ENCODE measurements around the gene RAPGEF2.

Gene RAPGEF2

DNA sequence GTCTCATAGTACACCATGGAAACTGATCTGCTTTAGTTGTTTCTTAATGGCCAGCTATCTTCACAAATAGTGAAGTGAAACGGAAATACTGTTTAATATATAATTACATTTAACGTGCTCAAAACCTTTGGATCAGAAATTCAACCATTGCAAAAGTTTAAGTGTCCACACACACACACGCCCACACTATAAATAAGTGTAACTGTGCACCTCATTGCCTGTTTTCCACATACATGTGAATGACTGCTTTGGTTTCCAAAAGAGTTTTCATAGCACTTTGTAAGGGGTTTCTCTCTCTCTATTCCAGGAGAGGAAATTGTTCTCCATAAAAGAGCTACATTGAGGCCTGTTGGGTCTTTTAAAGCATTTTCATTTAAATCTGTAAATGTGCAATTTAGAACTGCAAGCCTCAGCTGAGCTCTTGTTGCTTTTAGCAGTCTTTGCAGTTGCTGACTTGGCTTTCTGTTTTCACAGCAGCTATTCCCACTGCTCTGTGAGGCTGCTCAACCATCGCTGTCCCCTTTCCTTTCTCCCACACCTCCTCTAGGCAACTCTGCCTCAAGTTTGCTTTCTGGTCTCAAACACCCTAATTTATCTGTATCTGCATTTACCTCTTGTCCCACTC is 94.5 kb downstream of the RAPGEF2 start:
- no peak for DNase-seq (ENCODE audit: low read depth)

DNA sequence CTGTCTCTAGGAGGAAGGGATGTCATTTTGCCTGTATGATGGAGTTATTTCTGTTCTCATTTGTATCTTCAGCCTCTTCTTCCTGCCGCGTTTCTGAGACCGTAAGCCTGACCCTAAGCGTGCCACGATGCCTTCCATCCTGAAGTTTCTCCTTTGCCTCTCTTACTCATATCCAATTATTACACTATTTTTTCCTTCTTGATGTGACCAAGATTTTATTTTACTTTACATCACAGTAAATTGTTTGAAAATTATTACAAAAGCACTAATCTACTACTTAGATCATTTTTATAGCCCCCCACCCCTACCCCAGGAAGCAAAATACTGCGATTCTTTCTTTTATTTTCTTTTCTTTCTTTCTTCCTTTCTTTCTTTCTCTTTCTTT is 95.0 kb downstream of the RAPGEF2 start:
- DNase-seq (ENCODE audit: low read depth), result no peak

DNA sequence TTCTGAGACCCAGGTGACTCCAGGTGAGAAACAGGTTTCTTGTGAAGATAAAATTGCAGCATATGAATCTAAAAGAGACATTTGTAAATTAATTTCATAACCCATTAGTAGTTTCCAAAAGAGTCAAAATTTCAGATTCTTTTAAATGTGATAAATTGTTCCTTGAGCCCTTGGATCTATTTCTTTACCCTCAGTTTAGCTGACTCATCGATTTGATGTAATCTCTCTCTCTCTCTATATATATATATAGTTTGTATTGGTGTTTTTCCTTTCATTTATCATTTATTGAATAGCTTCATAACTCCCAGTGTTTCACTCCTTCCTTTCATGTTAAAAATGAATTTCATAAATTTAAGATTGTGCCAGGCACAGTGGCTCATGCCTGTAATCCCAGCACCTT is 96.9 kb downstream of the RAPGEF2 start:
- no peak for DNase-seq (ENCODE audit: low read depth)

DNA sequence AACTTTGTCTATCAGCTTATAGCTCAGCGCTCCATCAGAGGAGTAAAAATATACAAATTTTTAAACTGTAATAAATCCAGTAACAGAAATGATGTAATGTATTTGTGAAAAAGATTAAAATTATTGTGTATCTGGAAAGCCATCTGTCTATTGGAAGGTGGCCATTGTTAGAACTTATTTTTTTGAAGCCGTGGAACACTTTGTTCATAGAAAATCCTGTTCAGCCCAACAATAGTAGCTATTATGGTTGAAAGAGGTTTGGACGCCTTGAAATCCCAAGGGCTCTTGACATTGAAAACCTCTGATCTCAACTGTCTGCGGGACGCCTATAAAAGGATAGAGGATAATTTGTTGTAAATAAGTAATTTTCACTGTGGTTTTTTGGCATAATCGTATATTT is 98.3 kb downstream of the RAPGEF2 start:
- DNase-seq (ENCODE audit: low read depth), result no peak

DNA sequence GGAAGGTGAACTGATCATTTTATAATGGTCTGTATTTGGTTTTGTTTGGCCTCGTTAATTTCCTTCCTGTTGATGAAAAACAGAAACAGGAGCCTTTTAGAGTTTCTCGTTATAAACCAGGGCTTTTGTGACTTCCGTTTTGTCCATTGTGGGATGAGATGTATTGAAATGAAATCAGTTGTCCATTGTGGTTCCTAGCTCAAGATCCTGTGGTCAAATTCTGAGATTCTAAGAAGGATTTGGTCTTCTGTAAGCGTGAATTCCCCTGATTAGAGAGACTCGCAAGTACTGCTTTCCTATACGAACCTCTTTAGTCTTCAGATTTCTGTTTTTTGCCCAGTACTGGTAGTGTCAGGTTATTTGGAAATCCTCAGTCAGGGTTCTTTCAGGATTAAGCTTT is 101.7 kb downstream of the RAPGEF2 start:
- DNase-seq (ENCODE audit: low read depth), result no peak

DNA sequence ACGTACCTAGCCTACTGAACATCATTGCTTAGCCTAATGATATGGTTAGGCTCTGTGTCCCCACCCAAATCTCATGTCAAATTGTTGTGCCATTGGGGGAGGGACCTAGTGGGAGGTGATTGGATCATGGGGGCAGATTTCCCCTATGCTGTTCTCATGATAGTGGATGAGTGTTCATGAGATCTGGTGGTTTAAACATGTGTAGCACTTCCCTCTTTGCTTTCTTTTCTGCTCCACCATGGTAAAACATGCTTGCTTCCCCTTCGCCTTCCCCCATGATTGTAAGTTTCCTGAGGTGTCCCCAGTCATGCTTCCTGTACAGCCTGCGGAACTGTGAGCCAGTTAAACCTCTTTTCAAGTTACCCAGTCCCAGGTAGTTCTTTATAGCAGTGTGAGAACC is 102.6 kb downstream of the RAPGEF2 start:
- no peak for DNase-seq (ENCODE audit: low read depth)

DNA sequence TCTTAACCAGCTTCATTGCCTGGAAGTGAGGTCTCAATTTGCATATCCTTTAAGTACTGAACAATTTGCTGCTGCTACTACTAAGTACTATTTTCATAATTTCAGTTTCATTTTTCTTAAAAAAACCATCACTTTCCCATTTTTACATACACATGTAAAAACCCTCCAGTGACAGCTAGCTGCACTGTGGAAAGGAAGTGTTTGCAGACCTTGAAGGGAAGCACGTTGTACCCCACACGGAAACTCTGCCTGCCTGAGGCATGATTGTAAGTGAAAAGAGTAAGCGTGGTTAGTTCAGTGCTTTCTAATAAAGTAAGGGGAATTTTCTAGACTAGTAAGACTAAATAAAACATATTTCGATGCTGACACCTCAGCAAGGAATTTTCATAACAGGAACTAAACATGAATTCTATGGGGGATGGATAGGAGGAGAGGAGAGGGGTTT is 103.6 kb downstream of the RAPGEF2 start:
- DNase-seq (ENCODE audit: low read depth), result no peak

DNA sequence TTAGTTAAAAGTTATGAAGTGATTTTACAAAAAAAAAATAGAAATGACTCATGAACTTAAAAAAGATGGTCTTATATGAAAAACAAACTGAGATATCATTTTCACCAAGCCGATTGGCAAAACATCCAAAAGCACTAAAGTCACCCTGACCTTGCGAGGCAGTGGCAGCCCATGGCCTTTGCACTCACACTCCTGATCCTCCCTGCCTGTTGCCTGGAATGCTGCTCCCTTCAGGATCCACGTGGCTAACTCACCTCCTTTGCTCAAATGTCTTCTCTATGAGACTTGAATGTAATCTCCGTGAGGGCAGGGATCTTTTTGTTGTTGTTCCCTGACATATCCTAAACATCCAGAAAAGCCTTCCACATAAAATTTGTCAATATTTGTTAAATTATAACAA is 106.4 kb downstream of the RAPGEF2 start:
- DNase-seq (ENCODE audit: low read depth), result no peak

DNA sequence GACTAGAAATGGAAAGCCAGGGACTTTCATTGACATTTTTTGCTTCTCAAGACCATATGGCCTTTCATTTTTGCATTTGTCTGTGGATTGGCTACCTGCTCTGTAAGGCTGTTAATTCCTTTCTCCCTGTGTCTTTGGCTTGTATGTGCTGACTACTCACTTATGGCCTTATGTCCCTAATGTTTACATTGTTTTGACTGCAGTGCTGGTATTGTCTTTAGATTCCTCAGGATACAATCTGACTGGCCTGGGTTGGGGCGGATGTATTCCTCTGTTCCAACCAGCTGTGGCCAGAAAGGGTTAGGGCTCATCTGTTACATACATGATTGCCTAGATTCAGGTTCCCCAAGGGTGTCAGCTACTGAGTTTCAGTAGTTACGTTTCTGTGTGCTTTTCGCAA is 108.1 kb downstream of the RAPGEF2 start:
- DNase-seq (ENCODE audit: low read depth), result no peak

DNA sequence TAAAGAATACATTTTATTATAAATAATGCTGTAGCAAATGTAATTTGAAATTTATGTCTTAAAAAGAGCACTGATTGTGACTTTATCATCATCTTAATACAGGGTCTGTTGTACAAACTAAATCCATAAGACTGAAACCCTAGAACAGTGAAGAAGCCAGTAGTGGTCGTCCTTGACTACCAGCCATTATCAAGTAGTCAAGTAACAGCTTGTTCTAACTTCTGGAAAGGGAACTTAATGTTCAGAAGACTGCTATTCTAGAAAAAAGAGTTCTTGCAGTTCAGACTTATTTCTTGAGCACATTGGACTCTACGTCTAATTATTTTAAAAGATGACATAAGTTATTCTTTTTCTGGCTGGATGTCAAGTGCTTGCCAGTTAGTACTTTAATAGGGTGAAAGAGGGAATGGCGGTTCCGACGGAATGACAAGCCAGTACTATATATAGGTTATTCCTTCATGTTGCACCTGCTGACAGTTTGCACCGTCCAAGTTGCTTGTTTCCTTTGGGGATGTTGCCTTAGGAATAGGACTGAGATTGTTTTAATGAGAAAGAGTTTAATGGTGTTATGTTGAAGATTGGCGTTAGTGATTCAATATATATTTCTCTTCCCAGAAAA is 109.9 kb downstream of the RAPGEF2 start:
- no peak for DNase-seq (ENCODE audit: low read depth)

DNA sequence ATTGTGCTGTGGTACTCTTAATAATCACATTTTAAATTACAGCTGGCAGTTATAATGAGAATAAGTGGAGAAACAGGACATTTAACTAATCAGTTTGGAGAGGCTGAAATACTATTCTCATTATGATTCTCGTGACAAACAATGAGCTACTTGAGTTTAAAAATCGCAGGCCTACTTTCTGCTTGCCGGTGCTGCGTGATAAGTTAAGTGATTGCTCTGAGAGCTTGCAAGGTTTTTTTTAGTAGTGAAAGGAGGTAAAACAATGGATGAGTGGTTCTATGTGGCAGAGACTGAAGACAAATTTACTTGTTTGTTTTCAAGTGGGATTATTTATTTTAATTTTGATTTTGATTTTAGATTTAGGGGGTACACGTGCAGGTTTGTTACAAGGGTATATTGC is 114.0 kb downstream of the RAPGEF2 start:
- DNase-seq (ENCODE audit: low read depth), result no peak

DNA sequence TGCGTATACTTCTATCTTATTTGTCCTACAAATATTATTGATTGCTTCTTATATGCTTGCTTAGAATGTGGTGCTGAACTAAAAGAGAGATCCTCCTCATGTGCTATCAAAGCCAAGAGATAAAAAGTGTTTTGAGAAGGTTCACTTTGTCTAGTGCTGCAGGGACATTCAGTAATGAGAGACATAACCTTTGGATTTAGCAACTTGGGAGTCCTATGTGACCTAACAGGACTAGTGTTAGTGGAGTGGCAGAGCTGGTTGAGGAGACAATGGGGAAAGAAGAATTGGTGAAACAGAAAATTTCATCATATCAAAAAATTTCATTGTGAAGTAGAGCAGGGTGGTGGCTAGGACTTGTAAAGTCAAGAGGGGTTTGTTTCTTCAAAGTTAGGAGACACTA is 117.0 kb downstream of the RAPGEF2 start:
- DNase-seq (ENCODE audit: low read depth), result no peak

DNA sequence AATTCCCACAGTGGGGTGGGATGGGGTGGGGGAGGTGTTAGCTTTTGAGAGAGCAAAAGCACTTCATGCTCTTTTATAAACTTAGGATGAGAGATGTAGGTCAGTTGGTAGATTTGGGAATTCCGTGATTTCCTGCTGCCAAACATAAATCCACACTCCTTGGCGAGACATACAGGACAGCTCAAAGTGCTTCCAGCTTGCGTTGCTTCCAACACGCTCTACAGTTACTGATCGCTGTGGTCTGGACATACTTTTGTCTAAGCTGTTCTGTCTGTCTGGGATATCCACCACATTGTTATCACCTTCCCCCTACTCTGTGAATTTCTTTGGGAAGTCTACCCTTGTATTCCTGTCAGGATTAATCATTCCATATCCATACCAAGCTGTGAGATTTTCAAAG is 117.5 kb downstream of the RAPGEF2 start:
- no peak for DNase-seq (ENCODE audit: low read depth)

DNA sequence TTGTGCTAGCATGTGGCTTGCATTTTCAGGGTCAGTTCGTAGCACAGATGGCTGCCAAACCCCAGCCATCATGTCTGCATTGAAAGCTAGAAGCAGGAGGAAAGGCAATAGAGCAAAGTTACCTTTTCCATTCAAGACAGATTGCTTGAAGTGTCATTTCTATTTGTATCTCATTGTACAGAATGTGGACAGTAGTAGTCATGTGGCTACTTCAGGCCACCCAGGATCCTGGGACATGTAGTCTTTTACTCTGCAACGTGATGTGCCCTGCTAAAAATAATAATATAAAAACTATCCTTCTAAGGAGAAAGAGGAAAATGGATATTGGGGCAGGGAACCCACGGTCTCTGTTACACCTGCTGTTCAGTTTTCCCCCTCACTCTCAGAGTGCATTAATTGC is 118.4 kb downstream of the RAPGEF2 start:
- DNase-seq (ENCODE audit: low read depth), result no peak

DNA sequence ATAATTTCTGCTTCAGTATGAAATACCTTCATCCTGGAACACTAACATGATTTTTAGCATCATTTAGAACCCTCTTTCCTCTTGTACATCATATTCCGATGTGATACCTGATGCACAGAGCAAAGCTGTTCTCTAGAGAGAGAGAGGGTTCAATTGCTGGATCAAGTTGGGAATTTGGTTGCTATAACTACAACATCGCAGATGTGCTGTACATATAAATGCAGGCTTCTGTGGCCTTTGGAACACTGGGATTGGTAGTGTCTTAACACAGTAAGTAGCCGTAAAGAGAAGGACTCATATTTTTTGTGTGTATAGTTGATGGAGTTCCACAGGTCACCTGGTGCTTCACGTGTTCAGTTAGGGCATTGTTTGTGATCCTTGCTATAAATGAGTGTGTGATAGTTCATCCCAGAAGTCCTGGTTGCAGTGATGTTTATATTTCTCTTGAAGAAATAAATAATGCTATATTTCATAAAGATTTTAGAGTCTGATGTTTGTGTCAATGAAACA is 119.2 kb downstream of the RAPGEF2 start:
- no peak for DNase-seq (ENCODE audit: low read depth)

DNA sequence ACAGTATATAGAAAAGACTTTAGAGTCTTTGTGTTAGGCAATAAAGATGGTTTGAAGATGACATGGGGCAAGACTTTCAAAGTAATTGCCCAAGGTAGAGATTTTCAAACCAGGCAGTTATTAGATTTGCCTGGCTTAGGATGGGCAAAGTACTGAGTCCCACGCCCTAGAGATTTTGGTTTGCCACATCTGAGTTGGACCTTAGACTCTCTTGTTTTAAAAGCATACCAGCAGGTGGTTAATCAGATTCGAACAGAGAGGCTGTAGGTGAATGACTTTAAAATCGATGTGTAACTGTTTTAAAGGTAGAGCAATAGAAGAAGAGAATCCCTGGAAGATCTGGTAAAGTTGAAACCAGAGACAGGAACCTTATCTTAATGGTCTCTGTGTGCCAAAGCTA is 121.5 kb downstream of the RAPGEF2 start:
- no peak for DNase-seq (ENCODE audit: low read depth)

DNA sequence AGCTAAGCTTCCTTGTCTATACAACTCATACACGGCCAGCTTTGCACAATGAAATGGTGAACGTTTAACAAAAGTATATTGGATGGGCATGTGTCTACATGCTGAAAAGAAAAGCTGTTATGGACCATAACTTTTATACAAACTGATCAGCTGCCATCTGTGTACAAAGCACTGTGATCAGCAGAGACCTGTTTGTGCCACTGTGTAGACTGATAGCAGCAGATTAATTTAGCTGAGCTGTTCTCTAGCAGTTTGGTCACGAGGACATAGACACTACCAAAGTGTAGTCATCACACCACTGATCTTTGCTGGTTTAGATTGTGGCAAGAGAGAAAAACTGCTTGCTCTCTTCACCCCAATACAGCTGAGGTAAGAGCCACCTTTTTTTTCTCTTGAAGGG is 124.5 kb downstream of the RAPGEF2 start:
- no peak for DNase-seq (ENCODE audit: low read depth)

DNA sequence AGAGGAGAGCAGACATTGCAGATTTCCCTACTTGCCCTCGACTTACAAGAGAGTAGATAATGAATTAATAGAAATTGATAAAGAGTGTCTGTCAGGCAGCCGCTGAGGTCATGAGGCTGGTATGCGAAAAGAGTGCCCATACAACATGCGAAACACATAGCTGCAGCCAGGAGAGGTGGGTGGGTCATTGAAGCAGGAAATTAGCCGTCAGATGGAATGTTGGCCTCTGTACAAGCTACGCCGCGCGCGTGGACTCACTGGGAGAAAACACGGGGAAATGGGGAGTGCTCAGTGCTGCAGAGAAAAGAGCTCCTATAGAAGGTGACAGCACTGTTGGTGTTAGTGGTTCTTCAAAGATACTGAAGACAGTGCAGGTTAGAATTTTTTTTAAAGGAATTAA is 125.1 kb downstream of the RAPGEF2 start:
- DNase-seq (ENCODE audit: low read depth), result peak; percentile 63

DNA sequence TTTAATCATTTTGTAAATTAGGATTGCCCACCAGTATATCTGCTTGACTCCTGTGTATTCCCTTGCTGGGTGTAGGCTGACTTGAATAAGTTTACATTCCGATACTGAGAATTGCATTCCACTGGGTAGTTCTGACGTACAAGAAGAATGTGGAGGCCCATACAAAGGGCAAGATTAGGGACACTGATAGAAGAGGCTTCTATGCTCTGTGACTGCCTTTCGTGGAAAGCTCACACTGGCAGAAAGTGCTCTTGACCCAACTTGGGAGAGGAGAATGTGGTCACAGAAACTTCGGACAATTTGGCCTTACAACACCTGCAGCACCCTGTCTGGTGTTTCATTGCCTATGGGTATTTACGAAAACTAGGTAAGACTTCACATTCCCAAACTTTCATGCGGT is 126.3 kb downstream of the RAPGEF2 start:
- DNase-seq (ENCODE audit: low read depth), result peak; percentile 67

DNA sequence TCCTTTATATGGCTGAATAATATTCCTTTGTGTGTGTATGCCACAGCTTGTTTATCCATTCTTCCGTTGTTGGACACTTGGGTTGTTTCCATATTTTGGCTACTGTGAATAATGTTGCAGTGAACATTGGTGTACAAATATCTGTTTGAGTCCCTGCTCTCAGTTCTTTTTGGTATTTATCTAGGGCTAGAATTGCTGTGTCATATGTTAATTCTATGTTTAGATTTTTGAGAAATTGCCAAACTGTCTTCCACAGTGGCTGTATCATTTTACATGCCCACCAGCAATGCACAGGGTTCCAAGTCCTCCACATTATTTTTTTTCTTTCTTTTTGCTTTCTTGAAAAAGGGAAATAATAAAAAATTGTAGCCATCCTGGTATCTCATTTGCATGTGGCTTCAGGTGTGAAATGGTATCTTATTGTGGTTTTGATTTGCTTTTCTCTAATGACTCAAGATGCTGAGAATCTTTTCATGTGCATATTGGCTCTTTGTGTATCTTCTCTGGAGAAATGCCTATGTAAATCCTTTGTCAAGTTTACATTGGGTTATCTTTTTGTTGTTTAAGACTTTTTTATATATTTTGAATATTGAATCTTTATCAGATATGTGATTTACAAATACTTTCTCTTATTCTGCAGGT is 129.7 kb downstream of the RAPGEF2 start:
- DNase-seq (ENCODE audit: low read depth), result no peak

DNA sequence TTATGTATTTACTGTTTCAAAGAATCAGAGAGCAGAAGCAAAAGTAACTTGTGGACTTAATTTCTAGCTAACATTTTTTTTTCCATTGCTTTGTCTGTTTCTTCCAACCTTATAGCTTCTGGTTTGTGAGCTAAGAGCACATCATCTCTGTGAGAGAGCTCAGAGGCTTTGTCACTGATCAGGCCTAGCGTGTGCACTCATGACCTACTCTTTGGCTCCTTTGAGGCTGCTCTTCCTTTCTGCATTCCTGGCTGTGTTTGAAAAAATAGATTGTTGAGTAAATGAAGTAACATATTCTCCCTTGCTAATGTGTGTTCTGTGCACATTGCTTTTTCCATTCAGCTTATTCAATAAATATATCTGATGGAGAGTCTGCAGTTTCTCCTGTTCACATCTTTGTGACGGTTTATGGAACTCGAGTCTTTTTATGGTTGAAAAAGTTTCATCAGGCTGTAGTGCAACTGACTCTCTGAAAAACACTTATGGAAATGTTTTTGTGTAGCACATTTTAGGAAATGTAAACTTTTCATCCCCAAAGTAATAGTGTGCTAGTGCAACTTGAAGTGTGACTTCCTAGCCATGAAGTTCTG is 133.0 kb downstream of the RAPGEF2 start:
- DNase-seq (ENCODE audit: low read depth), result no peak

DNA sequence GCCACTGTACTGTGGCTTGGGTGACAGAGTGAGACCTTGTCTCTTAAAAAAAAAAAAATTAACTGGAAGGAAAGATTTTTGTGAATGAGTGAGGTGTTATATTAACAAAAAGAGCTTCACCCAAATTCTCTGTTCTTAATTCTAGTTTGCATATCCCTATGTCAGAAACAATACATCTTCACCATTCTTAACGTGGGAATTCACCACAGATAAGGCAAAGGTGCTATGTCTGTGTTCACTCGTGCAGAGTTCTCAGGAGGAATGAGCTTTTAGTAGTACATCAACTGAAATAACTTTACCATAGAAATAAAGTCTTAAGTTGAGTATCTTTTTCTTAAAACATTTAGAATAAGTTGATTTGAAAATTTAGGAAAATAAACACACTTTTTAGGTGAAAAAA is 135.1 kb downstream of the RAPGEF2 start:
- DNase-seq (ENCODE audit: low read depth), result no peak

DNA sequence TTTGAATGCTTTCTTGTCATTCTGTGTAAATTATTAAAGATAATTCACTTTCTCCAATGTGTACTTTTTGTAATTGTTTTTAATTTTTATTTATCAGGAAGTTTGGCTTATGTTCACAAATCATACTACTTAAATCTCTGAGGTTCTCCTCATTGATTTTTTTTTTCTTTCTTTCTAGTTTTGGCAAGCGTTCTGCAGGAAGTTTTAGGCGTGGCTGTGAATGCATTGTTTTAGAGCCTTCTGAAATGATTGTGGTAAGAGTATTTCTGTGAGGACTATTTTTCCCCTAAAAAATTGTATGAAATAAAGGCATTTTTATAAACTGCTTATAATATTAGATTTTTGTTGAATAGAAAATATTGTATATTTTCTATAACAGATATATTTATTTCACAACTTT is 135.8 kb downstream of the RAPGEF2 start:
- DNase-seq (ENCODE audit: low read depth), result no peak

All from fibroblast of the conjunctiva (primary cell).